ENCODE results near the gene KCND2. TPM values are rescaled to one million over a fixed set of nuclear protein-coding genes. Genes with fewer than 3 reads are reported as not detected.

KCND2 gene
- total RNA-seq, 4 donors from 2014 or later: 0.89 to 2.1 (median 1.4) TPM

DNA sequence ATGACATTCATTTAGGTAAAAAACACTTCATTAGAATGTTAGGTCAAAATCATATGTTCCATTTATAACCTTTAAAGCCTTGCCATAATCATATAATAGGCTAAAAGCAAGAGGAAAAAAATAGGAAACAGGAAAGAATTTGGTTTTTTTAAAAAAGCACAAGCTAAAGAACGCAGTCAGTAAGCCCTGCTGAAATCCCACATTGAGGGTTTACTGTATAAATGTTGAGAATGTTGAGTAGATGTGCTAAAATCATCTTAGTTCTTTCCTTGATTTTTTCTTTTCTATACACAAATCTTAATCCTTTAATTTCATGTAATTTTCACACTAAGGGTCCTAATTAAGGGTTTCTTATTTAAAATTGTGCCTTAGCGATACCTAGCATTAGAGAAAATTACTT, 452.0 kb downstream of the KCND2 start:
- intact Hi-C loops (cut with DNase I): no loop called here
- TF ChIP-seq CTCF (IDR thresholded peaks at IDR 0.05): no peak
- H3K9me3 ChIP-seq: no peaks in the 10 kb centered on the region
- 58 to 69% methylated on average over 2 of the region's 2 CpGs for WGBS, 2 donors
- no peaks in the 10 kb centered on the region for H3K4me1 ChIP-seq
- H3K27me3 ChIP-seq: no peaks in the 10 kb centered on the region
- no peaks in the 10 kb centered on the region for H3K36me3 ChIP-seq
- no peak overlapping the region for H3K27ac ChIP-seq
- H3K4me3 ChIP-seq (replicated peaks in 1 of 3): no peak overlapping the region
- no peak for DNase-seq

DNA sequence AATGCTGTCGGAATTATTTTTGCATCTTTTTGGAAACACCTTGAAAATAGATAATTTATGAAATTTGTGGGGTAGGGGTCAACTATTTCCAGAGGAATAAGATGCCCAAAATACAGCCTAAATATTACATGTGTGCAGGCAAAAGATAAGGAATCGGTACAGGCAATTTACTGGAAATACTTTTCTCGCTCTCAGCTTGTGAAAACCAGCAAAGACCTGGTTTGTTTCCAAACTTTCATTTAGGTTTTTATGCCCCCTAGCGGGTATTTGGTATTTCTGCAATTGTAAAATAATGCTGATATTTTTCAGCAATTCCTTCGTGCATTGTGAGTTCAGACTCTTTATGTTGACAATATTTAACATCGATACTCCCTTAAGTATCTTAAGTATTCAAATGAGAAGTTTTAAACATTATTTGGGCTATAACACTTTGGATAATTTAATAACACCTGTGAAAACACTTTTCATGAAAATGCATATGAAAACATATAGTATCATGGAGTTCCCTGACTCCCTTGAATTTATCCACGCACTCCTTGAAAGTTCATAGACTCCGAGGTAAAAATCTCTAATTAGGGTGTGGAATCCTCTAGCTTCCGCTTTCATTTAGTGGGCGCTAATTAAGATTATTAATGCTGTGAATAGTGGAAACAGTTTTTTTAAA, 452.5 kb downstream of the KCND2 start:
- no peaks in the 10 kb centered on the region for H3K4me1 ChIP-seq
- H3K27ac ChIP-seq: no peak overlapping the region
- H3K4me3 ChIP-seq (replicated peaks in 1 of 3): no peak overlapping the region
- no peaks in the 10 kb centered on the region for H3K9me3 ChIP-seq
- 39 to 40% methylated on average over 10 of the region's 10 CpGs for WGBS, 2 donors
- no peak for DNase-seq
- no peaks in the 10 kb centered on the region for H3K36me3 ChIP-seq
- intact Hi-C loops (cut with DNase I): no loop called here
- H3K27me3 ChIP-seq: no peaks in the 10 kb centered on the region
- TF ChIP-seq CTCF (IDR thresholded peaks at IDR 0.05): peak in 5 of 6 experiments; percentile 11 to 67 (median 40)
- TF ChIP-seq POLR2A (IDR thresholded peaks at IDR 0.05): no peak

DNA sequence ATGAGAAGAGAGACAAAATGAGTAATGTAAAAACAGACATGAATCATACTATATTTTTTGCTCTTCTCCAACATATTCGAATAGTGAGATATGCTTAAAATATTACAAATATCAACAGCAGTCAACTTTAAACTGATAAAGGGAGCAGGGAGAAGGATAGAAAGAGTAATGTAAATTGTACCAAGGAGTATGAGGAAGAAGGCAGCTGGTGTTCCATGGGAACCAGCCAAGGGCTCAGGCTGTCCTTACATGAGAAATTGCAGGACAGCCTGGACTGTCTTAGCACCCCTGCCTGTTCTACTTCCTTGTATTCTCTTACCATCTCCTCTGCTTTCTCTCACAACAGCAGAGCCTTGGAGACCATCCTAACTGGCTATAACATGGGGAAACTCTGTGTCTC, 456.3 kb downstream of the KCND2 start:
- intact Hi-C loops (cut with DNase I): no loop called here
- H3K27me3 ChIP-seq: no peaks in the 10 kb centered on the region
- TF ChIP-seq CTCF (IDR thresholded peaks at IDR 0.05) (no peak), POLR2A (IDR thresholded peaks at IDR 0.05) (no peak)
- H3K4me1 ChIP-seq: no peaks in the 10 kb centered on the region
- H3K9me3 ChIP-seq: no peaks in the 10 kb centered on the region
- H3K27ac ChIP-seq: no peak overlapping the region
- no peak for DNase-seq
- H3K36me3 ChIP-seq: no peaks in the 10 kb centered on the region
- H3K4me3 ChIP-seq (replicated peaks in 1 of 3): no peak overlapping the region
- 81 to 89% methylated on average over 1 of the region's 1 CpG for WGBS, 2 donors

- Histone ChIP-seq H3K4me1 (no peaks in the 10 kb centered on the region), H3K36me3 (no peaks in the 10 kb centered on the region), H3K9me3 (no peaks in the 10 kb centered on the region), H3K4me3 (replicated peaks in 1 of 3) (no peak overlapping the region), H3K27ac (no peak overlapping the region), H3K27me3 (no peaks in the 10 kb centered on the region)
- intact Hi-C loops (cut with DNase I): no loop called here
- DNase-seq: no peak
- TF ChIP-seq POLR2A (IDR thresholded peaks at IDR 0.05) (no peak), CTCF (IDR thresholded peaks at IDR 0.05) (no peak)
Measured at GRCh38 chr7:120731271-120731670, 458.3 kb downstream of the KCND2 start.

DNA sequence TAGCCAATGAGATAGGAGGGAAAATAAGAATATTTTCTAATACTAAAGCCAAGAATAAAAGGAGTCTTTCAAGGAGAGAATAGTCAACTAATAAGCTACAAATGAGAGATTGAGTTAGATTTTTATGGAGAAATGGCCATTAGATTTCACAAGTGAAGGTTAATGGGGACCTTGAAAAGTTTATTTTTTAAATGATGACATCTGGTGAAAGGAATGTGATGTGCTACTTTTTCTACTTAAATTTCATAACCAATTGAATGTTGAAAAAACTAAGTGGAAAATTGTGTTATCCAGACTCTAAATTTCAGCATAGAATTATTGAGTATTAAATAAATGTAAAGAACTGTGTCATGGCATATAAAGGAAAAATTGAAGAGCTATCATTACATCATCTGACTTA, 459.3 kb downstream of the KCND2 start:
- intact Hi-C loops (cut with DNase I): no loop called here
- DNase-seq: no peak
- H3K27me3 ChIP-seq: no peaks in the 10 kb centered on the region
- no peak overlapping the region for H3K4me3 ChIP-seq (replicated peaks in 1 of 3)
- TF ChIP-seq POLR2A (IDR thresholded peaks at IDR 0.05) (no peak), CTCF (IDR thresholded peaks at IDR 0.05) (no peak)
- H3K27ac ChIP-seq: no peak overlapping the region
- no peaks in the 10 kb centered on the region for H3K36me3 ChIP-seq
- no peaks in the 10 kb centered on the region for H3K9me3 ChIP-seq
- H3K4me1 ChIP-seq: no peaks in the 10 kb centered on the region

All from thyroid gland (tissue), 4 donors.